Ascending aorta (tissue), 2 donors: Measurements from ENCODE around the gene CD36. TPM values are rescaled to one million over a fixed set of nuclear protein-coding genes. Genes with fewer than 3 reads are reported as not detected.
A peak's percentile ranks its signal among the peaks of the same experiment; 100 is the strongest.

ENCODE experiments used
- DNase-seq, 2 donors: peaks; one replicate each; pipeline ENCODE4 v3.0.0-alpha.2; 2019; ENCODE audit warnings: low spot score in 2 of 2
- H3K27ac ChIP-seq, 2 donors: fragments of 200-600 bp; sonication (generic); one replicate each; pipeline ENCODE4 v1.5.1; 2016 to 2017; ENCODE audit warnings: mild to moderate bottlenecking in 1 of 2
- H3K27me3 ChIP-seq: fragments of 200-600 bp; sonication (generic); one replicate; pipeline ENCODE4 v1.5.1; 2017
- H3K36me3 ChIP-seq, 2 donors: fragments of 200-600 bp; sonication (generic); one replicate each; pipeline ENCODE4 v1.5.1; 2016
- H3K4me1 ChIP-seq, 2 donors: fragments of 200-600 bp; sonication (generic); one replicate each; pipeline ENCODE4 v1.5.1; 2016 to 2017; ENCODE audit warnings: mild to moderate bottlenecking in 1 of 2
- H3K4me3 ChIP-seq, 2 donors: fragments of 200-600 bp; sonication (generic); one replicate each; pipeline ENCODE4 v1.5.1; 2016 to 2017; ENCODE audit warnings: mild to moderate bottlenecking in 1 of 2
- H3K9me3 ChIP-seq, 2 donors: fragments of 200-600 bp; sonication (generic); one replicate each; pipeline ENCODE4 v1.5.1; 2016
- intact Hi-C: fragments of 100-400 bp; cut with DNase I; formaldehyde crosslinking; loops from one replicate; pipeline ENCODE4 v1.15.1; 2023
- total RNA-seq: library from RNA; depleted of rRNA; stranded (reverse); fragments of >200 nt; gene quantifications from one replicate; pipeline ENCODE4 v1.1.0, GENCODE V29; 2016
- TF ChIP-seq, protein P1 (sequence below), 3 experiments: fragments of 200-600 bp in 2 of 3; fragments of 450-650 bp in 1 of 3; sonication (generic) in 2 of 3; IDR thresholded peaks; one replicate each; pipeline ENCODE4 v1.5.1; 2016 to 2019; ENCODE audit warnings: antibody characterized with exemption in 3 of 3, mild to moderate bottlenecking in 1 of 3, moderate library complexity in 1 of 3

Gene CD36
- total RNA-seq, 1 donor from 2014 or later, result 302 TPM

DNA sequence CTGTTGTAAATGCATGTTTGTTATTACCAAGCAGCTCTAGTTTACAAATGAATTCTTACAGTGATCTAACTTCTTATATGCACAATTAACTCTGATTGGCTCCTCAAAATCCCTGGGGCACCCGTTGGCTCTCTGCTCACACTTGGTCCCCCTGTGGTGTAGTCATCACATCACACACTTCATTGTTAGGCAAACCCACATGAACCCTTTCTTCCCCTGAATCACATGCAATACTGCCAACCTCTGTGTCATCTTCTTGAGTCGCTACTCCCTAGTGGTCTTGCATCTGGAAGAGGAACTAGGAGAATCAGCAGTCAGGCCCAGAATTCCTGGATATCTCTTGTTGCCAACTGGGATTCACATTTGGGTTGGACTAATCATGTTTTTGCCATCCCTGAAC, 73.1 kb downstream of the CD36 start:
- no peaks in the 10 kb centered on the region for H3K36me3 ChIP-seq
- no peak for DNase-seq
- H3K9me3 ChIP-seq, result no peaks in the 10 kb centered on the region
- no peak overlapping the region for H3K27ac ChIP-seq
- no peaks in the 10 kb centered on the region for H3K4me1 ChIP-seq
- no peak overlapping the region for H3K4me3 ChIP-seq
- TF ChIP-seq, protein P1, sequence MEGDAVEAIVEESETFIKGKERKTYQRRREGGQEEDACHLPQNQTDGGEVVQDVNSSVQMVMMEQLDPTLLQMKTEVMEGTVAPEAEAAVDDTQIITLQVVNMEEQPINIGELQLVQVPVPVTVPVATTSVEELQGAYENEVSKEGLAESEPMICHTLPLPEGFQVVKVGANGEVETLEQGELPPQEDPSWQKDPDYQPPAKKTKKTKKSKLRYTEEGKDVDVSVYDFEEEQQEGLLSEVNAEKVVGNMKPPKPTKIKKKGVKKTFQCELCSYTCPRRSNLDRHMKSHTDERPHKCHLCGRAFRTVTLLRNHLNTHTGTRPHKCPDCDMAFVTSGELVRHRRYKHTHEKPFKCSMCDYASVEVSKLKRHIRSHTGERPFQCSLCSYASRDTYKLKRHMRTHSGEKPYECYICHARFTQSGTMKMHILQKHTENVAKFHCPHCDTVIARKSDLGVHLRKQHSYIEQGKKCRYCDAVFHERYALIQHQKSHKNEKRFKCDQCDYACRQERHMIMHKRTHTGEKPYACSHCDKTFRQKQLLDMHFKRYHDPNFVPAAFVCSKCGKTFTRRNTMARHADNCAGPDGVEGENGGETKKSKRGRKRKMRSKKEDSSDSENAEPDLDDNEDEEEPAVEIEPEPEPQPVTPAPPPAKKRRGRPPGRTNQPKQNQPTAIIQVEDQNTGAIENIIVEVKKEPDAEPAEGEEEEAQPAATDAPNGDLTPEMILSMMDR (IDR thresholded peaks at IDR 0.05), result no peak
- H3K27me3 ChIP-seq, result no peaks in the 10 kb centered on the region
- intact Hi-C loops, result no loop called here

DNA sequence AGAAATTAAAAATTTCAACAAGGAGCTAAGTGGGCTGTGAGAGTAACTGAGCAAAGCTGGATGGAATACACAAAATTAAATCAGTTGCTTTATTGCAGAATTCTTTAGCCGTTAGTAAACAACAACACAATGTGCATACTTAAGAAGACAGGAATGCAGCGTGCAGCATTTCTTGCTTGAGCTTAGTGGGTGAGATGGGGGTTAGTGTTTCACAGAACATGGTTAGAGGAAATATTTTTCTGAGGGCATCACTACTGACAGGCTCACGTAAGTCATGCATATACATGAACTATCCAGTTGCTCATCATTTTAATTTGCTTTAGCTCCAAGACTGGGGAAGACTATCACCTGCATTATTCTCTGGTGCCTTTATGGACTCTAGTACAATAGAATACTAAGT, 80.8 kb downstream of the CD36 start:
- no peak for DNase-seq
- intact Hi-C loops, result no loop called here

DNA sequence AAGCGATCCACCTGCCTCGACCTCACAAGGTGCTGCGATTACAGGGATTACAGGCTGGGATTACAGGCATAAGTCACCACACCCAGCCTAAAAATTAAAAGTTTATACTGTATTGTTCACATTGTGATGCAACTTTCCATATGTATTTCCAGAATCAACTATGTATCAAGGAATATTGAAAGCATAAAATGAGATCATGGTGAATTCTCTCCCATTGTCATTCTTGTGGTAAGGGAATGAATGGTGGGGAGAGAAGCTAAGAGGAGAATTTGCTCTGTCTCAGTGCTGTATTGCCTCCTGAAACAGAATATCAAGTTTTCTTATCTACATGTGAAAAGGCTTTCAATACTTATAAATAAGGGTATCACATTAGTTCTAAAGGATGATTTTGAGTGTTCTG, 81.7 kb downstream of the CD36 start:
- H3K36me3 ChIP-seq, result no peaks in the 10 kb centered on the region
- no peak overlapping the region for H3K4me3 ChIP-seq
- H3K27me3 ChIP-seq, result no peaks in the 10 kb centered on the region
- no peak for DNase-seq
- TF ChIP-seq, protein P1 (IDR thresholded peaks at IDR 0.05), result no peak
- intact Hi-C loops, result loop anchor here (5.0 kb wide), 4 partner anchors 62 to 222 kb away; partner anchors contain the start of gene SEMA3C
- H3K27ac ChIP-seq, result no peak overlapping the region
- H3K9me3 ChIP-seq, result no peaks in the 10 kb centered on the region
- H3K4me1 ChIP-seq, result peaks cover 0 to 11% of the 10 kb centered on the region in 2 donors

More for the DNA sequence above, 80.8 kb downstream of the CD36 start:
- Histone ChIP-seq H3K9me3 (no peaks in the 10 kb centered on the region), H3K4me3 (no peak overlapping the region), H3K36me3 (no peaks in the 10 kb centered on the region), H3K27ac (no peak overlapping the region), H3K27me3 (no peaks in the 10 kb centered on the region), H3K4me1 (peaks cover 0 to 11% of the 10 kb centered on the region in 2 donors)
- TF ChIP-seq, protein P1 (IDR thresholded peaks at IDR 0.05), result no peak

DNA sequence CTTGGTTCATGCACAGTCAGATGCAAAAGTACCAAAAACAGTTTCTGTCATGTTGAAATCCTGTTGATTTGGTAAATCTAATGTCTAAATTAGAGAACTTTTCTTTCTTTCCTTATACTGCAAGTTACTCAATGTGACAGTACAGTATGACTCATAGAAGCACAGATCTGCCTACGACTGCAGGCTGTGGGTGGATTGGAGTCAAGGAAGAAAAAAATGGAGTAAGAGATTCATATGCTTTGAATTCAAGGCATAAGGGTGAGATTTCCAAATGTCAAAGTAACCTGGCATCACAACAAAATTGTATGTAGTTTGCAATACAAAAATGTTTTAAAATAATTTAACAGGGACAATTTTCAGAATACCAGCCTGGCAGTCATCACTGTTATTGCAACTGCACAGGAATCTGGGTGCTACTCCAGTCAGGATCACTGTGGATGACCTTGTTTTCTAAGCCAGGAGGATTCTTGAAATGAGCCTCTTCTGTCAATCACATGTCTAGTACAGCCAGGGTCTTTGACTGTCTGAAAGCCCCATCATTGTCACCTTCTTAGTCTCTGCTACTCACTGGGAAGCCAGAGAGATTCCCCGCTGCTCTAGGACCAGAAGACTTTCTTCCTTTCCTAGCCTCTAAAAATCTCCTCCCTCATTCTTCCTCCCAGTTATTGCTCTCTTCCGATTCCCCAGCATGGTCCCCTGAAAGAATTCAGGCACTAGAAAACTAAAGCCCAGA, 83.6 kb downstream of the CD36 start:
- TF ChIP-seq, protein P1 (IDR thresholded peaks at IDR 0.05), result no peak
- no peaks in the 10 kb centered on the region for H3K9me3 ChIP-seq
- no peaks in the 10 kb centered on the region for H3K36me3 ChIP-seq
- no peaks in the 10 kb centered on the region for H3K27me3 ChIP-seq
- DNase-seq, result no peak
- H3K4me1 ChIP-seq, result peaks cover 0 to 11% of the 10 kb centered on the region in 2 donors
- intact Hi-C loops, result loop anchor here (5.0 kb wide), 4 partner anchors 60 to 220 kb away; partner anchors contain the start of gene SEMA3C
- peak overlapping the region; percentile 10 to 19 for H3K27ac ChIP-seq
- H3K4me3 ChIP-seq, result no peak overlapping the region

DNA sequence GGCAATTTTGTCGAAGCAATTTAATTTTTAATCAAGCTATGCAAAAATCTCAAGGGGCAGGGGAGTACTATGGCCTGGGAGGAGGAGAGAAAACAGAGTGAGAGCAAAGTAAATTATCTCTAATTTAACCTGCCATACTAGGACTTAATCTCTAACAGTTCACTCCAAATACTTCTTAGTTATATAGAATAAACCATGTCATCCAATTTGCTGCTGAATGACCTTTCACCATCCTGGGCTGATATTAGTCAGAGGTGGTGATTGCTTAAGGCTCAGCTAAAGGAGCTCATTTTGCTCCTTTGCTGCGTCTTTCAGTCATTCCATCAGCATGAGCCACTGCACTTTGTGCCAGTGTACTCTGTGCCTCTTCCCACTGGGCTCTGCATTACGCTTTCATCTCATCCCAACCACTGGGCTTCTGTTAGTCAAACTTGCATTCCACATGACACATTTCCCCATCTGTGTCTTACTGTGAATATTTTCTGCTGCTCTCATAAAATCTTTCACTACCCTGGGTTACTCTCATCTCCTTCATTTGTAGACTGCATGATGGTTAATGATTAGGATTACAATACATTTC, 84.3 kb downstream of the CD36 start:
- Histone ChIP-seq H3K9me3 (no peaks in the 10 kb centered on the region), H3K4me3 (no peak overlapping the region), H3K4me1 (peaks cover 0 to 11% of the 10 kb centered on the region in 2 donors), H3K27ac (peak overlapping the region; percentile 10 to 19), H3K36me3 (no peaks in the 10 kb centered on the region), H3K27me3 (no peaks in the 10 kb centered on the region)
- DNase-seq, result peak in 1 of 2 donors; percentile 89
- intact Hi-C loops, result loop anchor here (5.0 kb wide), 4 partner anchors 60 to 220 kb away; partner anchors contain the start of gene SEMA3C
- TF ChIP-seq, protein P1 (IDR thresholded peaks at IDR 0.05), result no peak
